NCI-H2227 (cell line): Measurements from ENCODE around the gene SELENOO.
"Not testable (repeated sequence)": the region's sequence is repeated elsewhere in the genome, so short reads cannot be mapped to it uniquely, and the experiment has no call there.

Experiments used
- DNase-seq: peaks from one replicate; lab custom pipeline; 2025; ENCODE audit not compliant: unreplicated experiment; lab: John Stamatoyannopoulos, UW

The SELENOO gene

DNA sequence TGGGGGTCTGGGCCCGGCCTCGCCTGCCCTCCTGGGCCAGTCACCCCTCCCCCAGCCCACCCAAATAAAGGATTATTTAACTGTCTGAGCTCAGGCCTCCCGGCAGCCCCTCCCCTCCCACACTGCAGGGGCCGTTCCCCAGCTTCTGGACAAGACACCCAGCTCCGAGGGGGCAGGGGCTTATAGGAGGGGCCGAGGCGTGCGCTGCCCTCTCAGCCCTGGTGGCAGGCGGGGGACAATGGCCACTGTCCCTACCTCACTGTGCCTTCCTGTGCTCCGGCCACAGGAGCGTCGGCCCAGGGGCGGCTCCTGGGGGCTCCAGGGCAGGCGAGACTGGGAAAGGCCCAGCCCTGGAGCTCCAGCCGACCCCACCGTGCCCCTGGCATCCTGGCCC lies 2.2 kb upstream of the SELENOO start:
- no peak for DNase-seq

DNA sequence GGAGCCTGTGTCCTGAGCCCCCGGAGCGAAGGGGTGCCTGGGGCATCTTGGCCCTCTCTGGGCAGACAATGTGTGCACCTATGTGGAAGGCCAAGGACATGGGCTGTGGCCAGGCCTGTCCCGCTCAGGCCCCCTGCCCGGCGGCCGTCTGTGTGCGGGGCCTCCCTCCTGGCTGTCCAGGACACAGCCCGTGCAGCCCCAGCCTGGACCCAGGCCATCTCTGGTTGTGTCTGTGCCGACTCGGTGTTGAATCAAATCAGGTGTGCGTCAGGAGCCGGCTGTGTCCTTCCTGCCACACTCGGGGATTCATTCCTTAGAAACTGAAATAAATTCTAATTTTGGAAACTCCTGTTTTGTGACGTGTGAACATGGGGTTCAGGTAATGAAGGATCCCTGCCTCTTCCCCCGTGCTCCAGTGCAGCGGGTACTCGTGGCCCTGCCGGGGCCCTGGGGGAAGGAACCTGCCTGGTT lies 1.5 kb upstream of the SELENOO start:
- no peak for DNase-seq

DNA sequence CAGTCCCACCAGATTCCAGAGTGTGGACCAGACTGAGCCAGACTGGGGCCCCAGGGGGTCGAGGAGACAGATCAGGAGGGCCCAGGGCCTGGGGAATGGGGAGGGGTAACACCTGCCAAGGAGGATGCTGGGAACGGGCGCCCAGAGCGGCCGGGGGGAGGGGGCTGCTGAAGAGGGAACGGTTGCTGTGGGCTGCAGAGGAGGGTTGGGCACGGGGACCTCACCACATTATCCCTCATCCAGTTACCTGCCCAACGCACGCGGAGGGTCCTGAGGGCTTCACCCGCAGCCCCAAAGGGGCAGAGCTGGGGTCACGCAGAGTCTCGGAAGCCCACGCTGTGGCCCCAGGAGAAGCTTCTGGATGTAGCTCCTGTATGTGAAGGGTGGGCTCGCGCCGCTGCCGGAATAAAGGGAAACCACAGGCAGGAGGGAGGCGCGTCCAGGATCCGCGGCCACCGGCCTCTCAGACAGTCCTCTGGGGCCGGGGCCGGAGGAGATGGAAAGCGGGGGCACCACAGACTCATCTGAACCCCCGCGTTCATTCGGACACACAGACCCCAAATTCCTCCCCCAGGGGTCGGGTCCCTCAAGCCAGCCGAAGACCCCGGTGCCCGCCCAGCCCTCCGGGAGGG lies 866 bp upstream of the SELENOO start:
- peak; percentile 39 for DNase-seq

DNA sequence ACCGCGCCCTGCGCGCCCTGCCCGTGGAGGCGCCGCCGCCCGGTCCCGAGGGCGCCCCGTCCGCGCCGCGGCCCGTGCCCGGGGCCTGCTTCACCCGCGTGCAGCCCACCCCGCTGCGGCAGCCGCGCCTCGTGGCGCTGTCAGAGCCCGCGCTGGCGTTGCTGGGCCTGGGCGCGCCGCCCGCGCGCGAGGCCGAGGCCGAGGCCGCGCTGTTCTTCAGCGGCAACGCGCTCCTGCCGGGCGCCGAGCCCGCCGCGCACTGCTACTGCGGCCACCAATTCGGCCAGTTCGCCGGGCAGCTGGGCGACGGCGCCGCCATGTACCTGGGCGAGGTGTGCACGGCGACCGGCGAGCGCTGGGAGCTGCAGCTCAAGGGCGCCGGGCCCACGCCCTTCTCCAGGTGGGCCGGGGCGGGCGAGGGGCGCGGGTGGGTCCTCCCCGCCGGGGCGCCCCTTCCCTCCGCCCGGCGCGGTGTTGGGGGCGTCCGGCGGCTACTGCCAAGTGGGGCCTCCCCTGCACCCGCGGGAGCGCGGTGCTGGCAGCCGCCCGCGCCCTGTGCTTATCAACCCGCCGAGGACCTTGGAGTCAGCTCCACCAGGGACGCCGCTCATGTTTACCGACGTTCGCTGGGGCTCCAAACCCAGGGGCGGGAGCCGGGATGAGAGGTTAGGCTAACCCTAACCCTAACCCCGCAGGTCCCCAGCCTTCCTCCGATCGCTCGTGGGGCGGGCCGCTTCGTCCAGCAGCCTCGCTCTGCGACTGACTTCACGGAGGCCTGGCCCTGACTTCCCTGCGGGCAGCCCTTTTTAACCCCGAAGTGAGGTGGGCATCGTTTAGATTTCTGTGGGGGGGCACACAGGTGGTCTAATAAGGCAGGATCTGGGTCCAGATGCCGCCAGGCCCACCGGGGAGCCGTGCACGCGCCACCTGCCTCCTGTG lies 649 bp downstream of the SELENOO start:
- peak; percentile 29 for DNase-seq

DNA sequence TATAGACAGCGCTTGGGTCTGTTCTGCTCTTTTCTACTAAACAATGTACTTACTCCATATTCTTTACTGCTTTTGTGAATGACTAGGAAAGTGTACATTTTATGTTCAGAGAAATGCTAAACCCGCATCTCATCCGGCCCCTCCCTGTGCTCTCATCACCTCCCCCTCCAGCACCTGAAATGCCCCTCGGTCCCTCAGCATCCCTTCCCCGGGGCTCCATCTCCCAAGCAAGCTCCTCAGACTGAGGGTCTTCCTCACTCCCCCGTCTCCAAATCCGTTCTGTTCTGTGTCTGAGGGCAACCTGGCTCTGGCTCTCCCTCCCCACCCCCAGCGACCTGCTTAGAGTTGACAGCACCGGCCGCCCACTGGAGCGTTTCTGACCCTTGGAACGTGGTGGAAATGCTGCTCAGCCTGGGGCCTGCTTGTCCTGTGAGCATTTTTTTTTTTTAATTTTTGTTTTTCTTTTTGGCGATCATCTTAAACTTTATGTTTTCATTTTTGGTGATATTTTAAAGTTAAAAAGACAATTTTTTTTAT lies 1.4 kb downstream of the SELENOO start:
- no peak for DNase-seq

DNA sequence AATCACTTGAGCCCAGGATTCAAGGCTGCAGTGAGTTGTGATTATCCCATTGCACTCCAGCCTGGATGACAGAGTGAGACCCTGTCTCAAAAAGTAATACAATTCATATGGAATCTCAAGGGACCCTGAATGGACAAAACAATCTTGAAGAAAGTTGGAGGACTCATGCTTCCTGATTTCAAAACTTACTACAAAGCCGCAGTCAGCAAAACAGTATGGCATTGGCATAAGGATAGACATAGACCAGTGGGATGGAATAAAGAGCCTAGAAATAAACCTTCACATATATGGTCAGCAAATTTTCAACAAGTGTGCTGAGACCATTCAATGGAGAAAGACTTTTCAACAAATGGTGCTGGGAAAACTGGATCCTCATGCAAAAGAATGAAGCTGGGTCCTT lies 2.5 kb downstream of the SELENOO start:
- no peak for DNase-seq

DNA sequence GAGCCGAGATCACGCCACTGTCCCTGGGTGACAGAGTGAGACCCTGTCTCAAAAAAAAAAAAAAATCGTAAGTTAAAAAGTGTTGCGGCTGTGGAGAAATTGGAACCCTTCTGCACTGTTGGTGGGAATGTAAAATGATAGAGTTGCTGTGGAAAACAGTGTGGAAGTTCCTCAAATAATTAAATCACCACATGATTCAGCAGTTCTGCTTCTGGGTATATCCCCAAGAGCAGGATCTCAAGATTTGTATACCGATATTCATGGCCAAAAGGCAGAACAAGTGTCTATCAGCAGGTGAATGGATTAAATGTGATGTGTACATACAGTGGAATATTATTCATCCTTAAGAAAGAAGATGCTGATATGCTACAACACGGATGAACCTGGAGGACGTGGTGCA lies 3.8 kb downstream of the SELENOO start:
- no peak for DNase-seq

DNA sequence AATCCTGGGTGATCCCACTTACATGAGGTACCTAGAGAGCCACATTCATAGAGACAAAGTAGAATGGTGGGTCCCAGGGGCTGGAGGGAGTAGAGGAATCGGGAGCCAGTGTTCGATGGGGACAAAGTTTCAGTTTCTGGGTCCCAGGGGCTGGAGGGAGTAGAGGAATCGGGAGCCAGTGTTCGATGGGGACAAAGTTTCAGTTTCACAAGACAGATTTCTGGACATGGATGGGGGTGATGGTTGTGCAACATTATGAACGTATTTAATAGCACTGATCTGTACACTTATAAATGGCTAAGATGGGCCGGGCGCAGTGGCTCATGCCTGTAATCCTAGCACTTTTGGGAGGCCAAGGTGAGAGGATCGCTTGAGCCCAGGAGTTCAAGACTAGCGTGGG lies 4.2 kb downstream of the SELENOO start:
- not testable (repeated sequence) for DNase-seq

DNA sequence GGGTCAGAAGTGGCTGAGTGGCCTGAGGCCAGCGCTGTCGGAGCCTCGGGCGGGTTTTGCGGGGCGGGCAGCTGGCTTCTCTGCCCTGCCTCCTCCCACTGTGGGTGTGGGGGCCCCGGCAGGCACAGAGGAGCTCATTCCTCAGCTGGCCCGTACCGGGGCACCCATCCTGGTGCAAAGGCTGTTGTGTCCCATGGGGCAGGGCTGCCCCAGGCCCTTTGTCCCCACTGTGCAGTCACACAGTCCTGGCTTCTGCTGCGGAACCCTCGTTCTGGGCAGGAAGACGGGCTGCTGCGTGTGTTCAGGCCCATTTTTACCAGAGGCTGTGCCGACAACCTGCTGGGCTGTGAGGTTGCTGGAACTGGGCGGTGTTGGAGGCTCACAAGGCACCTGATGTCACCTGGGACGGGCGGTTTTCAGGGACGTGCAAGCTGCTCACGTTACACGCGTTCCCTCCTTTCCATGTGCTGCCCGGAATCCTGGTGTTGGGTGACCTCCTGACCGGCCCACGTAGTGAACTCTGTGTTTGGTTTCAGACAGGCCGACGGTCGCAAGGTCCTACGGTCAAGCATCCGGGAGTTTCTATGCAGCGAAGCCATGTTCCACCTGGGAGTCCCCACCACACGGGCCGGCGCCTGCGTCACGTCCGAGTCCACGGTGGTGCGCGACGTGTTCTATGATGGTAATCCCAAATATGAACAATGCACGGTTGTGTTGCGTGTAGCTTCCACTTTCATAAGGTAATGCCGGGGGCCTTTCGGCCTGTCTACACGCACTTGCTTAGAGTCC lies 5.2 kb downstream of the SELENOO start:
- DNase-seq, result no peak

DNA sequence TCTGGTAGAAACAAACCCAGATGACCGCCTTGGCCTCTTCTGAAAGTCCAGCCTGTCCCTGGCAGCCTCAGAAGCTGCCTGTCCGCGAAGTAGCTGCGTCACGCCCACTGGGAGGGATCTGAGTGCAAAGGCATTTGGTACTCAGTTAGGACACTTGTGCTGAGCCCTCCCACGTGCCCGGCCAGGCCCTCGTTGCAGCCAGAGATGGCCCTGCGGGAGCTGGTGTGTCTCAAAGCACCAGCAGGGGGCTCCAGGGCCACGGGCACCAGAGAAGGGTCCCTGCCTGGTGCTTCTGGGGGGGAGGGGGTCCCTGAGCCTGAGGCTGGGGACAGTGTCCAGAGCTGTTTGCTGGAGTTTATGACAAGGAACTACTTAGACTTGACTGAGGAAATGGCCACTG lies 5.8 kb downstream of the SELENOO start:
- peak; percentile 16 for DNase-seq

DNA sequence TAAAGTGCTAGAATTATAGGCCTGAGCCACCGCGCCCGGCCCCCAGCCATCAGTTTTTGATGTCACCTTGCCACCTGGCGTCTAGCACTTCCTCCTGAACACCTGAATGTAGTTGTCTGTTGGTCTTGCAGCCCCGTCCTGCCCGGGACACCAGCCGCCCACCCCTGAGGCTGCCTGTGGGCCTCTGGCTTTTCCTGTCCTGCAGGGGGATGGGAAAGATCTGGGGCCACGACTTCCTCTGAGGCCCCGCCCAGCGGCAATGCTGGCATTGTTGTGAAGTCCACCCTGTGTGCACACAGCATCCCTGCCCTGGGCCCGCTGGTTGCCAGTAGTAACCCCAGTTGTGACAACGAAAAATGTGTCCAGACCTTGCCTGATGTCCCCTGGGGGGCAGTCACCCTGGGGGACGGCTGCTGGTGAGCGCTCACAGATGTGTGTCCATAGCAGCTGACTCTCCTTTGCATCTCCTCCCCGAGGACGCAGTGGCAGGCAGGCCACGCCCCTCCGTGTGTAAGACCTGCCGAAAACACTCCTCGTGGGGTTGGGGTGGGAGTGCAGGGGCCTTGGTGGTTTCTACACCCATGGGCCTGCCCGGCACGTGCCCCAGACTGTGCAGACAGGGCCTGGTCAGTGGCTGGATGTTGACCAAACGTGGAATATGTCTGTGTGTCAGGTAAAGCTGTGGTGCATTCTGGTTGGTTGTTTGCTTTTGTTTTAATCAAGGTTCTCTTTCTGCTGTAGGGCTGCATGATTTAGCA lies 6.8 kb downstream of the SELENOO start:
- no peak for DNase-seq

DNA sequence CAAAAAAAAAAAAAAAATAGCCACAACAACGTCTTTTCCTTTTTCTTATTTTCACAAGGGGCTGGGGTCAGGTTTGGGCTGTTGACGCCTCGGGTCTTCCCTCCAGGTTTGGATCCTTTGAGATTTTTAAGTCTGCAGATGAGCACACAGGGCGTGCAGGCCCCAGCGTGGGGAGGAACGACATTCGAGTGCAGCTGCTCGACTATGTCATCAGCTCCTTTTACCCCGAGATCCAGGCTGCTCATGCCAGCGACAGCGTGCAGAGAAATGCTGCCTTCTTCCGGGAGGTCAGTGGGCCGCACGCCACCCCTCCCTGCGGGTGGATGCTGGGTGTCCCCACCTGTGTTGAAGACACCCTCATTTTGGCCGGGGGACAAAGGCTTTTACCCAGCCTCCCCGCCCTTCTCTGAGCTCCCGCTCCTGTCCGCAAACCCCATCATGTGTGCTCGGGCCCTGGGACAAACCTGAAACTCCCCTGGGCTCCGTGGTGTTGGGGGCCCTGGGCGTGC lies 7.7 kb downstream of the SELENOO start:
- DNase-seq, result no peak

DNA sequence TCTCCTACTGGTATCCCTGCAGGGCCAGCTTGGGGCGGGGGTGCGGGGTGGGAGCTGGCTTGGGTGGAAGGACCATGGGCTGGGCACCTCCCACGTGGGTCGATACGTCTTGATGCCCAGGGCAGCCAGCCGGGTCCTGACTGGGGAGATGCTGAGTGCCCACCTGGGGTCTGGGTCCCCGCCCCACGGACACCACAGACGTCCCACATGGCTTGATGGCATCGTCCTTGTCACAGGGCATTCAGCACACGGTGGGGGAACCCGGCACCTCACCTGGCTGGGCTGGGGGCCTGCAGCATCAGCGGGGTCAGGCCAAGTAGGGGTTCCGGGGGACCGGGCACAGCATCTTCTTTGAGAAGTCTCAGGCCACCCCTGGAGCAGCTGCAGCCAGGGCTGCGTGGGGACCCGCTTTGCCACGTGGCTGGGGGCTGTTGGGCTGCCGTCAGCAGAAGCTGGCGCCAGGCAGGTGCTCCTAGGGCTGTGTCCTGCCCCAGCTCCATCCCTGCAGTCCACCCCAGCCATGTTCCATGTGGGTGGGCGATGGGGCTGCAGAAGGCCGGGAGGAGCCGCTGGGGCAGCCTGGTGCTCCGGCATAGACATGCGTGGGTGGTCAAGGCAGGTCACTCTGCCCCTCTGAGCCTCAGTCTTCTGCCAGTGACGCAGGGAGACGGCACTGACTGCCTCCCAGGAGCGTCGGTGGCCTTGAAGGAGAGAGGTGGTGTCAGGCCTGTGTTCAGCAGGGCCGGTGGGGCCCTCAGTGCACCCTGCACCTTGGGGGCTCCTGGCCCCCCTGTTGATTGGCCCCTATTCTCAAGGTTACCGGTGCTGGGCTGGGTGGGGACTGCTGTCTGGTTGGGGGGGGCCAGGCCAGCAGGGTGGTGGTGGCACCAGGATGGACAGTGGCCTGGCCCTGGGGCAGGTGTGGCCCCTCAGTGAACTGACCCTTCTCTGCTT lies 8.4 kb downstream of the SELENOO start:
- no peak for DNase-seq

DNA sequence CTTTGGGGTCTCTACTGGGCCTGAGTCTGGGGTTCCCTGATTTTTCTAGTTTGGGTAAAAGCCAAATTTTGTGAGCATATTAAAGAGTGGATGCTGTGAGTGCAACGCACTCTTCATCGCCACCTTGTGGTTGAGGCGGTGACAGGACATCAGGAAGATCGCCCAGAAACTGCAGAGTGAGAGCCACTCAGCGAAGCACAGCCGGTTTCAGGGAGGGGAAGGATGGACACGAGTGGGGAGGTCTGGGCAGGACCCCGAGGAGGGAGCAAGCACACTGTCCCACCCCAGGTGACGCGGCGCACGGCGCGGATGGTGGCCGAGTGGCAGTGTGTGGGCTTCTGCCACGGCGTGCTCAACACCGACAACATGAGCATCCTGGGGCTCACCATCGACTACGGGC lies 9.1 kb downstream of the SELENOO start:
- peak; percentile 57 for DNase-seq

DNA sequence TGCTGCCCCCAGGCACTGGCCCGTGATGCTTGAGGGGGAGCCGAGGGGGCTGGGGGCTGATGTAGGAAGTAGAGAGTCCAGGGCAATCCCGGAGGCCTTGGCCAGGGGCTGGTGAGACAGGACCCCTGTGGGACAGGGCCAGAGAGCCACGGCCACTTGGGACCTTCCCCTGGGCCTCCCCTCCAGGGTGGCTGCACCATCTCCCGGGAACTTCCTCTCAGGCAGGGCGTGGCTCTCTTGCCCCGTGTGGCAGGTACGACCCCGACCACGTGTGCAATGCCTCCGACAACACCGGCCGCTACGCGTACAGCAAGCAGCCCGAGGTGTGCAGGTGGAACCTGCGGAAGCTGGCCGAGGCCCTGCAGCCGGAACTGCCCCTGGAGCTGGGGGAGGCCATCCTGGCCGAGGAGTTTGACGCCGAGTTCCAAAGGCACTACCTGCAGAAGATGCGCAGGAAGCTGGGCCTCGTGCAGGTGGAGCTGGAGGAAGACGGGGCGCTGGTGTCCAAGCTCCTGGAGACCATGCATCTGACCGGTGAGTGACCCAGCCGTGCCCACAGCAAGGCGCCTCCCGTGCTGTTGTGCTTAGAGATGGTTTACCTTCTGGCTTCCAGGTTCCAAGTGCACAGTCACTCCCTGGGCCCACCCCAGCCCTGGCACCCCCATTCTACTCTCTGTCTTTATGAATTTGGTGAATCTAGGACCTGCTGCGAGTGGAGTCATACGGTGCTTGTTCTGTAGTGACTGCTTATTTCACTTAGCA lies 9.7 kb downstream of the SELENOO start:
- DNase-seq, result no peak

DNA sequence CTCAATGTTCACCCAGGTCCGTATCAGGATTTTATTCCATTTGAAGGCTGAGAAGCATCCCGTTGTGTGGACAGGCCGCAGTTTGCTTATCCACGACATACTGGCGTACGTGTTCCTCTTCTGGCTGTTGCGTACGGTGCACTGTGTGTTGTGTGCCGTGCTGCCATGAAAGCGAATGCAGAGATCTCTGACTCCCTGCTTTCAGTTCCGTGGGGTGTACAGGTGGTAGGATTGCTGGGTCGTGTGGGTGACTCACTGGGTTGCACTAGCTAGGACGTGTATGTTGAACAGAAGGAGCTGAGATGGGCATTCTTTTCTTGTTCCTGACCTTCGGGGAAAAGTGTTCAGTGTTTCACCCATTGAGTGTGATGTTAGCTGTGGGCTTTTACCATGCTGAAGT lies 10.3 kb downstream of the SELENOO start:
- no peak for DNase-seq

DNA sequence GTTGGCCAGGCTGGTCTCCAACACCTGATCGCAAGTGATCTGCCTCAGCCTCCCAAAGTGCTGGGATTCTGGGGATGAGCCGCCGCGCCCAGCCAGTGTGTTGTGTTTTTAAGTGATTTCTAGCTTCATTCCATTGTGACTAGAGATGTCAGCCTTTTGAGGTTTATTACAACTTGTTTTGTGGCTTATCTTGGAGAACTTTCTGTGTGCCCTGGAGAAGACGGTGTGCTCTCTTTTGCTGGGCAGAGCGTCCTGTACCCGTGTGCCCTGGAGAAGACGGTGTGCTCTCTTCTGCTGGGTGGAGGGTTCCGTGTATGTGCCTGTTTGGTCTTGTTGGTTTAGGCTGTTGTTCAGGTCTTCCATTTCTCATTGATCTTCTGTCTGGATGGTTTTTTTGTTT lies 12.5 kb downstream of the SELENOO start:
- no peak for DNase-seq

DNA sequence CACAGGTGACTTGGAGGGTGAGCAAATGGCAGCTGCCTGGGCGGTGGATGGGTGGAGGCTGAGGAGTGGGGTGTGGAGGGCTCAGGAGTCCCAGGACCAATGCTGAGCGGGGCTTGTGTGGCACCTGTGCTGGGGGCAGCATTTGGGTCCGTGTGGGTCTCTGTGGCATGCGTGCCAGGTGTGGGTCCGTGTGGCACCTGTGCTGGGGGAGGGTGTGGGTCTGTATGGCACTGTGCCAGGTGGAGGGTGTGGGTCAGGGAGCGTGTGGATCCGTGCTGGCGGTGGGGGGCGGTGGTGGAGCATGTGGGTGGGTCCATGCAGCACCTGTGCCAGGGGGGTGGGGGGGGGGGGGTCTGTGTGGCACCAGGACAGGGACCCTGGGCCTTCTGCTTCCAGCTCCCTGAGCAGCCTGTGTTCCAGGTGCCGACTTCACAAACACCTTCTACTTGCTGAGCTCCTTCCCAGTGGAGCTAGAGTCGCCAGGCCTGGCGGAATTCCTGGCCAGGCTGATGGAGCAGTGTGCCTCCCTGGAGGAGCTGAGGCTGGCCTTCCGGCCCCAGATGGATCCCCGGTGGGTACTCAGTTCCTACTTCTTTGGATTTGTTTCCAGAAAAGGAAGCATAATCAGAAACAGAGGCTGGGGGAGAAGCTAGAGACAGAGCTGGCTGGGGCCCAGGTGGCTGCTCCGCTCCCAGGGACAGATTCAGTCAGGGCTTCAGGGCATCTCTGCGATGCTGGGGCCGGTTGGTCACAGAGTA lies 14.7 kb downstream of the SELENOO start:
- no peak for DNase-seq
